ENCODE data around the gene PDZD2. TPM values are rescaled to one million over a fixed set of nuclear protein-coding genes. Genes with fewer than 3 reads are reported as not detected.

Gene PDZD2
- total RNA-seq, 2 donors from 2014 or later: 10.3 to 59.5 TPM

DNA sequence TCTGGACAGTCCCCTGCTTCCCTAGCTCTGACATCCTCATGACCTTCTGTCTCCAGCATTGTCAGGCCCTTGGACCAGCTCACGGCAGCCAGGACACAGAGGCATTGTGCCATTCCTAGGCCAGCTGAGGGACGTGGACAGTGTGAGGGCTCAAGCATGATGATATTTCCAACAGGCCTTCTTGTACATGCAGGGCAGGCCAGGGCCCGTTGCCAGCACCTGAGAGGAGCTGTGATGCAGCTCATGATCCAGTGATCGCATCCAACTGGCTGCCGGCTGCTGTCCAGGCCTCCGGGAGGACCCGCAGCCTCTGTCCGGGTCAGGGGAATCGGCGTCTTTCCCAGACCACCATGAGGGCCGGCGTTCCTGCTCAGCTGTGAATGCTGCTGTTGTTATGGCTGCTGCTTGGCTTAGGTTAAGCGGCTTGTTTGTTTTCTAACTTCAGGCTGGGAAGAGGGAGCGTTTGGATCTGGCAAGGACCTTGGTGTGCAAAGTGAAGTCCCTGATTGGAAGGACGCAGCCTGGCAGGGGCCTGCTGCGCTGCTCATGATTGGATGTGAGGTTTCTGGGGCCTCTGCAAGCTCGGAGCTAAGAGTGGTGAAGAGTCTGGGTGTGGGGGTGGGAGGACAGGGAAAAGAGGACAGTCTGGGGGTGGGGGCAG is 53.8 kb downstream of the PDZD2 start:
- no peaks in the 10 kb centered on the region for H3K9me3 ChIP-seq
- intact Hi-C loops (cut with DNase I): no loop called here
- H3K4me3 ChIP-seq: no peak overlapping the region
- 55% methylated on average over 14 of the region's 17 CpGs for WGBS
- H3K27ac ChIP-seq: no peak overlapping the region
- H3K4me1 ChIP-seq (replicated peaks): no peaks in the 10 kb centered on the region
- TF ChIP-seq POLR2A (IDR thresholded peaks at IDR 0.05) (no peak), POLR2AphosphoS5 (IDR thresholded peaks at IDR 0.05) (no peak)
- TF ChIP-seq, protein P1, sequence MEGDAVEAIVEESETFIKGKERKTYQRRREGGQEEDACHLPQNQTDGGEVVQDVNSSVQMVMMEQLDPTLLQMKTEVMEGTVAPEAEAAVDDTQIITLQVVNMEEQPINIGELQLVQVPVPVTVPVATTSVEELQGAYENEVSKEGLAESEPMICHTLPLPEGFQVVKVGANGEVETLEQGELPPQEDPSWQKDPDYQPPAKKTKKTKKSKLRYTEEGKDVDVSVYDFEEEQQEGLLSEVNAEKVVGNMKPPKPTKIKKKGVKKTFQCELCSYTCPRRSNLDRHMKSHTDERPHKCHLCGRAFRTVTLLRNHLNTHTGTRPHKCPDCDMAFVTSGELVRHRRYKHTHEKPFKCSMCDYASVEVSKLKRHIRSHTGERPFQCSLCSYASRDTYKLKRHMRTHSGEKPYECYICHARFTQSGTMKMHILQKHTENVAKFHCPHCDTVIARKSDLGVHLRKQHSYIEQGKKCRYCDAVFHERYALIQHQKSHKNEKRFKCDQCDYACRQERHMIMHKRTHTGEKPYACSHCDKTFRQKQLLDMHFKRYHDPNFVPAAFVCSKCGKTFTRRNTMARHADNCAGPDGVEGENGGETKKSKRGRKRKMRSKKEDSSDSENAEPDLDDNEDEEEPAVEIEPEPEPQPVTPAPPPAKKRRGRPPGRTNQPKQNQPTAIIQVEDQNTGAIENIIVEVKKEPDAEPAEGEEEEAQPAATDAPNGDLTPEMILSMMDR (IDR thresholded peaks at IDR 0.05): no peak
- no peaks in the 10 kb centered on the region for H3K27me3 ChIP-seq (replicated peaks; ENCODE audit: insufficient read depth)
- DNase-seq (ENCODE audit: low spot score): no peak
- no peaks in the 10 kb centered on the region for H3K36me3 ChIP-seq

DNA sequence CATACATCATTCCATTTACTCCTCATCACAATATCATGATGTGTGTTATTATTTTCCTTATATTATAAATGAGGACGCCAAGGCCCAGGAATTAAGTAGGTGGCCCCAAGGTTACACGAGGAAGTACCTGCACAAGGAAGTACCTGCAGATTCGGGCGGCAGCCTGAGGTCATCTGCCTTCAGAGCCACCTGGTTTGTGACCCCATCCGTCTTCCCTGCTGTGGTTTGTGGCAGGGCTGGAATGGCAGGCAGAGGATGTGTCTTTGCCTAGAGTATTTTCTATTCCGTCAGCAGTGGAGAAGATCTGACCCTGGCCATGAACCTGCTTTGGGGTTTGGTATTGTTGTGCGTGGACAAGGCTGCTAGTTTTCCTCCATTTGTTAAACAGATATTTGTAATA is 59.7 kb downstream of the PDZD2 start:
- intact Hi-C loops (cut with DNase I): no loop called here
- Histone ChIP-seq H3K27ac (no peak overlapping the region), H3K9me3 (no peaks in the 10 kb centered on the region), H3K27me3 (replicated peaks; ENCODE audit: insufficient read depth) (no peaks in the 10 kb centered on the region), H3K4me3 (no peak overlapping the region), H3K36me3 (no peaks in the 10 kb centered on the region), H3K4me1 (replicated peaks) (no peaks in the 10 kb centered on the region)
- DNase-seq (ENCODE audit: low spot score): no peak
- 86% methylated on average over 7 of the region's 7 CpGs for WGBS
- TF ChIP-seq POLR2AphosphoS5 (IDR thresholded peaks at IDR 0.05): no peak
- TF ChIP-seq POLR2A (IDR thresholded peaks at IDR 0.05): no peak
- TF ChIP-seq, protein P1 (IDR thresholded peaks at IDR 0.05): no peak

DNA sequence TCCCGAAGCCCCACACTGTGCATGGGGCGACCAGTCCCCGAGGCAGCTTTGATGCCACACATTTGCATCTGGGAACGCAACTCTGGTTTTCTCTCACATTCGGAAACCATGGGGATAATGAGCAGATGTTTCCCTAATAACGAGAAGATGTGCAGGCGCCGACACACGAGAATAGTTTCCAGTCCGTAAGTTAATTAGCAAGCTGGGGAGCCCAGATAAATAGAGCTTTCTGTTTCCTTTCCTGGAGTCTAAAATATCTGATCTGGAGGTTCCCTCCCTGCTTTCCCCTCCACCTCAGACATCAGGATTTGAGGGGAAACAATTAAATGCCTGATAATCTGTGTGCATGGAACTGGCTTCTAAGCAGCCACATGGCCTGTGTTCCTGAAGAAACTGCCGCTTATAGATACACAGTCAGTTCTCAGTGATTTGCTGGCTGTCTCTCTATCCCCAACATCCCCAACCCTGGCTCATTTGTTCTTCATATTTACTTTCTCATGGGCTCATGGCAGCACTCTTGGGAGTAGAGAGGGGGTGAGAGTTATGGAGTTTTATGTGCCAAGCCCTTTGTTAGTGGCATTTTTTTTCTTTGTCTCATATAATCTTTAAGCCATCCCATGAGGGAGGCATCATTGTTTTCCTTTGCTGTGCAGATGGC is 62.8 kb downstream of the PDZD2 start:
- Histone ChIP-seq H3K4me1 (replicated peaks) (no peaks in the 10 kb centered on the region), H3K4me3 (no peak overlapping the region), H3K9me3 (no peaks in the 10 kb centered on the region), H3K27ac (no peak overlapping the region), H3K36me3 (no peaks in the 10 kb centered on the region), H3K27me3 (replicated peaks; ENCODE audit: insufficient read depth) (no peaks in the 10 kb centered on the region)
- TF ChIP-seq POLR2A (IDR thresholded peaks at IDR 0.05) (no peak), POLR2AphosphoS5 (IDR thresholded peaks at IDR 0.05) (no peak)
- TF ChIP-seq, protein P1 (IDR thresholded peaks at IDR 0.05): no peak
- intact Hi-C loops (cut with DNase I): no loop called here
- DNase-seq (ENCODE audit: low spot score): no peak
- WGBS: 82% methylated on average over 11 of the region's 11 CpGs

DNA sequence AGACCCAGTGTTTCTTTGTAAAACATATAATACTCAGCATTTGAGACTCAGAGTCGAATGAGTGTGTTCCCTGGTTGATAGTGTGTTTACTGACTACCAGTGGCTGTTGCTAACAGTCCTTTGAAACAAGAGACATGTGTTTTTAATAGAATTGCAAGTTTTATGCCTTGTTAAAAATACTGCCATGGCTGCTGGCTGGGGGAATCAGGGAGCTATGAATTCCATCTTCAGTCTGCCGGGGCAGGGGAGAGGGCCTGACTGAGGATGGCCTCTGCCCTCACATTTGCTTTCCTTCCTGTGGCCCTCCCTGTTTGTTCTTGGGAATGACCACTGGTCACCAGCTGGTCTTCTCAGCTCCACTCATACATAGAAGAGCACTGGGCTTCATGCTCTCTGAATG is 63.8 kb downstream of the PDZD2 start:
- no peak overlapping the region for H3K4me3 ChIP-seq
- H3K4me1 ChIP-seq (replicated peaks): no peaks in the 10 kb centered on the region
- no peaks in the 10 kb centered on the region for H3K9me3 ChIP-seq
- intact Hi-C loops (cut with DNase I): no loop called here
- TF ChIP-seq, protein P1 (IDR thresholded peaks at IDR 0.05): no peak
- TF ChIP-seq POLR2AphosphoS5 (IDR thresholded peaks at IDR 0.05): no peak
- no peak for TF ChIP-seq POLR2A (IDR thresholded peaks at IDR 0.05)
- no peak overlapping the region for H3K27ac ChIP-seq
- no peaks in the 10 kb centered on the region for H3K36me3 ChIP-seq
- no peaks in the 10 kb centered on the region for H3K27me3 ChIP-seq (replicated peaks; ENCODE audit: insufficient read depth)
- no peak for DNase-seq (ENCODE audit: low spot score)
- 48% methylated on average over 2 of the region's 2 CpGs for WGBS

DNA sequence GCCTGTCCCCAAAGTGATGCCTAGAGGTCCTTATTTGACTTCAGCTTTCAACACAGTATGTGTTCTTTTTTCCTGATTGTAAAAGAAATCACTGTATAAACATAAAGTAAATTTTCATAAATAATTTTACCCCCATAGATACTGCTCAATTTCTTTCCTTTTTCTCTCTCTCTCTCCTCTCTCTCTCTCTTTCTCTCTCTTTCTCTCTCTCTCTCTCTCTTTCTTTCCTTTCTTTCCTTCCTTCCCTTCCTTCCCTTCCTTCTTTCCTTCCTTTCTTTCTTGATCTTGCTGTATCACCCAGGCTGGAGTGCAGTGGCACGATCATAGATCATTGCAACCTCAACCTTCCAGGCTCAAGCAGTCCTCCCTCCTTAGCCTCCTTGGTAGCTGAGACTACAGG is 64.8 kb downstream of the PDZD2 start:
- WGBS: 100% methylated on average over 1 of the region's 1 CpG

More for the DNA sequence above, 64.8 kb downstream of the PDZD2 start:
- intact Hi-C loops (cut with DNase I): no loop called here
- no peak overlapping the region for H3K4me3 ChIP-seq
- no peaks in the 10 kb centered on the region for H3K27me3 ChIP-seq (replicated peaks; ENCODE audit: insufficient read depth)
- no peaks in the 10 kb centered on the region for H3K4me1 ChIP-seq (replicated peaks)
- TF ChIP-seq POLR2AphosphoS5 (IDR thresholded peaks at IDR 0.05) (no peak), POLR2A (IDR thresholded peaks at IDR 0.05) (no peak)
- TF ChIP-seq, protein P1 (IDR thresholded peaks at IDR 0.05): no peak
- H3K36me3 ChIP-seq: no peaks in the 10 kb centered on the region
- DNase-seq (ENCODE audit: low spot score): no peak
- no peaks in the 10 kb centered on the region for H3K9me3 ChIP-seq
- no peak overlapping the region for H3K27ac ChIP-seq

Measured in prostate gland (tissue), 2 donors.